GM20000 (cell line): ENCODE data around the gene MTMR12.

Source experiments
- DNase-seq: peaks from one replicate; pipeline ENCODE4 v3.0.0; 2012; ENCODE audit warnings: low spot score
- TF ChIP-seq, protein P1 (sequence below): IDR thresholded peaks from 2 replicates; pipeline ENCODE4 v1.5.1; 2012; ENCODE audit warnings: mild to moderate bottlenecking, control low read depth; ENCODE audit errors: extremely low read depth, missing control alignments

The MTMR12 gene

DNA sequence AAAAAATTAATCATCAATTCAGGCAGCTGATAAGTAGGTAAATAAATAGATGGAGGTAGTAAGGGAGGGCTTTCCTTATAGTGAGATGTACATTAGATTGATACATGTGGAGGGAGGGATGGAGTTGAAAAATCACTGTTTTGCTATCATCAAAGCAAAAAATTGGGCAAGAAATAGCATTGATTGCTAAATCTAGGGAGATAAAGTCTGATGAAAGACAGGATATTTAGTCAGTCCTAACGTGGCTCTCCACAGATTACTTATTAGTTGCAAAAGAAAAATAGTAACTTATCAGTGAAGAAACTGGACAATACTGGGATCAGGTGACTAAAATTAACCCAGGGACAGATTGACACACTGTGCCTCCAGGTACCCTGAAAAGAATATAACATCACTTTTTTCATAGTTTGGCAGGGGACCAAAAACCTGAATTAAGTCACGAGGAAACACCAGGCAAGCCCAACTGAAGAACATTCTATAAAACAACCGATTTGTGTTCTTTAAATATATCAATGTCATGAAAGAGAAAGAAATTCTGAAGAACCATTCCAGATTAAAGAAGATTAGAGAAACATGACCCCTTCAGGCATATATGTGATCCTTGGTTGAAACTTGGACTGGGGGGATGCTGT lies 111.5 kb downstream of the MTMR12 start:
- TF ChIP-seq, protein P1, sequence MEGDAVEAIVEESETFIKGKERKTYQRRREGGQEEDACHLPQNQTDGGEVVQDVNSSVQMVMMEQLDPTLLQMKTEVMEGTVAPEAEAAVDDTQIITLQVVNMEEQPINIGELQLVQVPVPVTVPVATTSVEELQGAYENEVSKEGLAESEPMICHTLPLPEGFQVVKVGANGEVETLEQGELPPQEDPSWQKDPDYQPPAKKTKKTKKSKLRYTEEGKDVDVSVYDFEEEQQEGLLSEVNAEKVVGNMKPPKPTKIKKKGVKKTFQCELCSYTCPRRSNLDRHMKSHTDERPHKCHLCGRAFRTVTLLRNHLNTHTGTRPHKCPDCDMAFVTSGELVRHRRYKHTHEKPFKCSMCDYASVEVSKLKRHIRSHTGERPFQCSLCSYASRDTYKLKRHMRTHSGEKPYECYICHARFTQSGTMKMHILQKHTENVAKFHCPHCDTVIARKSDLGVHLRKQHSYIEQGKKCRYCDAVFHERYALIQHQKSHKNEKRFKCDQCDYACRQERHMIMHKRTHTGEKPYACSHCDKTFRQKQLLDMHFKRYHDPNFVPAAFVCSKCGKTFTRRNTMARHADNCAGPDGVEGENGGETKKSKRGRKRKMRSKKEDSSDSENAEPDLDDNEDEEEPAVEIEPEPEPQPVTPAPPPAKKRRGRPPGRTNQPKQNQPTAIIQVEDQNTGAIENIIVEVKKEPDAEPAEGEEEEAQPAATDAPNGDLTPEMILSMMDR, result no peak
- DNase-seq, result no peak

DNA sequence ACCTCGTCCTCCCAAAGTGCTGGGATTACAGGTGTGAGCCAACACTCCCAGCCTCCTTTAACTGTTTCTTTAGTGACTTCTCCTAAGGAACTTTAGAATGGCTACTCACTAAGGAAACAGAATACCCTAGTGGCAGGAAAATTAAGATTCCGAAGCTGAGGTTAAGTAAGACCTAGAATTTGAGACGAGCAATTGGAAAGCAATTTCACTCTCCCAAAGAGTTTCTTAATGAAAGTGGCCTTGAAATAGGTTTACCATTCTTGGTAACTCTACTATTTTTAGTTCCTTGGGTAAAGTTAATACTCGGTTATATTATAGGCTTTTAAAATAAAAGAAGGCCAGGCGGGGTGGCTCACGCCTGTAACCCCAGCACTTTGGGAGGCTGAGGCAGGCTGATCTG lies 115.7 kb downstream of the MTMR12 start:
- TF ChIP-seq, protein P1, result no peak
- DNase-seq, result no peak

DNA sequence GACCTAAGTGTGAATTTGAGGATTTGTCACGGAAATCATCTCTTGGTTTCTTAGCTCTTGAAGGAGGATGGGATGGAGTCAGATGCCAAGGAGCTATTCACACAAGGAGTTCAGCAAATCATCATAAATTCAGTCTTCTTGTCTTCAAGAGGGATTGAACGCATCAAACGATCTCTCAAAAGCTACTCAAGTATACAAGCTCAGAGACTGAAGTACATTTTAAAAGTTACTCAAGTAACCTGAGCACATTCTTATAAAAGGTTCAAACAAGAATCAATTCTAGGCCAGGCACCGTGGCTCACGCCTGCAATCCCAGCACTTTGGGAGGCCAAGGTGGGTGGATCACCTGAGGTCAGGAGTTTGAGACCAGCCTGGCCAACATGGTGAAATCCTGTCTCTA lies 117.5 kb downstream of the MTMR12 start:
- no peak for DNase-seq
- TF ChIP-seq, protein P1, result no peak

DNA sequence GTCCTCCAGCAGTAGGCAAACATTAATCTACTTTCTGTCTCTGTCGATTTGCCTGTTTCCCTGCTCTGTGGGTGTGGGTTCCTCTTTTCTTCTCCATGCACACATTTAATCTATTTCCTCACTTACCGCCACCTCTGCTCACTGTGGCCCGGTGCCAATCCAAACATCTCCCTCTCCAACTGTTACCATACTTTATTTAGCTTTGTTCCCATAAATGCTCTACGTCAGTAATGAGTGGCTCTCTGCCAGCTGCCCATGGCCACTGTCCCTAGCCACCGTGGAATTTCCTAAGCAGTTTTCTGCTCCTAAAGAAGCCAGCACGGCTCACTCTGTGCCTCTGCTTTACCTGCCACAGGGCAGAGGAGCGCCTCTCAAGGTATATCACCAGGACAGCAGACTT lies 119.1 kb downstream of the MTMR12 start:
- no peak for DNase-seq
- TF ChIP-seq, protein P1, result no peak

DNA sequence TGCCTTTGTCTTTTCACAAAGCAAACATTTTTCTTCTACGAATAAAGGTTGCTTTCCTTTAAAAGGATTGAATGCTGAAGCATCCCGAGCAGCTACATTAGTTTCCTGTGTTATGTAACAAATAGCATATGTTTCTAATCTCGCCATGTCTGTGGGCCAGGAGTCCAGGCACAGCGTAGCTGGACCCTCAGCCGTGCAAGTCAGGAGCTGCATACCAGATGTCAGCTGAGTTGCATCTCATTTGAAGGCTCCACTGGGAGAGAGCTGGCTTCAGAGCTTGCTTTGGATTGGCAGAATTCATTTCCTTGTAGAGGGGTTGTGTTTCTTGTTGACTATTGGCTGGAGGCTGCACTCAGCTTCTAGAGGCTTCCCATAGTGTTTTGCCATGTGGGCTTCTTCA lies 122.6 kb downstream of the MTMR12 start:
- TF ChIP-seq, protein P1, result no peak

DNA sequence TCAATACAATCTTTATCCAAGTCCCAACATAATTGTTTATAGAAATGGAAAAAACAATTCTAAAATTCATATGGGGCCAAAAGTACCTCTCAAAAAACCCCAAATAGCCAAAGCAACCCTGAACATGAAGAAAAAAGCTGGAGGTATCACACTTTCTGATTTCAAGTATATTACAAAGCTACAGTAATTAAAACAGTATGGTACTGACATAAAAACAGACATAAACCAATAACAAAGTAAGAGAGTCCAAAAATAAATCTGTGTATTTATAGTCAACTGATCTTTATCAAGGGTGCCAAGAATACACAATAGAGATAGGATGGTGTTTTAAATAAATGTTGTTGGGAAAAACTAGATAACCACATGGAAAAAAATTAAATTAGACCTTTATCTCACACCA lies 125.1 kb downstream of the MTMR12 start:
- TF ChIP-seq, protein P1, result no peak
- DNase-seq, result no peak

More for the DNA sequence above, 122.6 kb downstream of the MTMR12 start:
- no peak for DNase-seq

DNA sequence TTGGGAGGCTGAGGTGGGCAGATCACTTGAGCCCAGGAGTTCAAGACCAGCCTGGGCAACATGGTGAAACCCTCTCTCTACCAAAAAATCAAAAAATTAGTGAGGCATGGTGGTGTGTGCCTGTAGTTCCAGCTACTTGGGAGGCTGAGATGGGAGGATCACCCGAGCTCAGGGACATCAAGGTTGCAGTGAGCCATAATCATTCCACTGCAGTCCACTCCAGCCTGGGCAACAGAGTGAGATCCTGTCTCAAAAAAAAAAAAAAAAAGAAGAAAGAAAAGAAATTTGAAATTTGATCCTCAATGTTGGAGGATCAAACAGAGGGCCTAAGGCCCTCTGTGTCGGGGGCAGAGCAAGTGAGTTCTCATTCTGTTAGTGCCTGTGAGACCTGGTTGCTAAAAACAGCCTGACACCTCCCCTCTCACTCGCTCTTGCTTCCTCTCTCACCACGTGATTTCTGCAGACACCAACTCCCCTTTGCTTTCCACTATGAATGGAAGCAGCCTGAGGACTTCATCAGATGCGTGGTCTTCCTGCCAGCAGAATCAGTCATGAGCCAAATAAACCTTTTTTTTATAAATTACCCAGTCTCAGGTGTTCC lies 130.2 kb downstream of the MTMR12 start:
- peak; percentile 51 for DNase-seq
- TF ChIP-seq, protein P1, result no peak
